ENCODE data around the gene PRR23A.

DNA sequence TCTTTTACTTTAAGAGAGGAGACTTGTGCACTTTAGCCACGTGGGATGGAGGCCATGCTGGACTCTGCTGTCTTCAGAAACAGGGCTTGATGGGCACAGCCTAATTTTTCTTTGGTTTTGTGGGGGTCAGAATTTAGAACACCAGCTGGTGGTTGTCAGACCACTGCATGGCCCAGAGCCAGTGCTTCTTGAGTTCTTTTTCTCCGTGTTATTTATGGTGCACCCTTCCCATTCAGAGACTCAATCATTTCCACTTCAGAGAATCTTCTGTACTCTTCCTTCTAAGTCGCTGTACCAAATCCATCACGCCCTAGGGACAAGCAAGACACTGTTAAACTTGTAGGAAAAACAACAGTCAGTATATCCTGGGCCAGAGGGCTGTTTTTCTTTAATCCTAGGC lies 20.1 kb downstream of the PRR23A start:
- TF ChIP-seq, protein P1, sequence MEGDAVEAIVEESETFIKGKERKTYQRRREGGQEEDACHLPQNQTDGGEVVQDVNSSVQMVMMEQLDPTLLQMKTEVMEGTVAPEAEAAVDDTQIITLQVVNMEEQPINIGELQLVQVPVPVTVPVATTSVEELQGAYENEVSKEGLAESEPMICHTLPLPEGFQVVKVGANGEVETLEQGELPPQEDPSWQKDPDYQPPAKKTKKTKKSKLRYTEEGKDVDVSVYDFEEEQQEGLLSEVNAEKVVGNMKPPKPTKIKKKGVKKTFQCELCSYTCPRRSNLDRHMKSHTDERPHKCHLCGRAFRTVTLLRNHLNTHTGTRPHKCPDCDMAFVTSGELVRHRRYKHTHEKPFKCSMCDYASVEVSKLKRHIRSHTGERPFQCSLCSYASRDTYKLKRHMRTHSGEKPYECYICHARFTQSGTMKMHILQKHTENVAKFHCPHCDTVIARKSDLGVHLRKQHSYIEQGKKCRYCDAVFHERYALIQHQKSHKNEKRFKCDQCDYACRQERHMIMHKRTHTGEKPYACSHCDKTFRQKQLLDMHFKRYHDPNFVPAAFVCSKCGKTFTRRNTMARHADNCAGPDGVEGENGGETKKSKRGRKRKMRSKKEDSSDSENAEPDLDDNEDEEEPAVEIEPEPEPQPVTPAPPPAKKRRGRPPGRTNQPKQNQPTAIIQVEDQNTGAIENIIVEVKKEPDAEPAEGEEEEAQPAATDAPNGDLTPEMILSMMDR (IDR thresholded peaks at IDR 0.05; ENCODE audit: control extremely low read depth in 1 of 3, insufficient read depth in 1 of 3, low read depth in 1 of 3, low read length in 3 of 3): no peak
- TF ChIP-seq BACH1 (IDR thresholded peaks at IDR 0.05; ENCODE audit: low read length): no peak
- no peak for TF ChIP-seq ZNF274 (IDR thresholded peaks at IDR 0.05; ENCODE audit: borderline replicate concordance, extremely low read depth, low read length)

Measured in H1 (cell line).